HepG2 (cell line): ENCODE data around the gene MYH15.

Experiments used
- HNRNPLL ChIP-seq: fragments of 200-400 bp; formaldehyde crosslinking; IDR thresholded peaks from 2 replicates; pipeline ENCODE4 v1.6.1; 2017; ENCODE audit warnings: mild to moderate bottlenecking, low read depth, low read length; ENCODE audit not compliant: poor library complexity, severe bottlenecking
- JUND ChIP-seq: sonication (generic); formaldehyde crosslinking; IDR thresholded peaks from 2 replicates; pipeline ENCODE4 v1.8.0; 2022; ENCODE audit warnings: mild to moderate bottlenecking, missing genetic modification reagents
- KMT2B ChIP-seq: IDR thresholded peaks from 2 replicates; pipeline ENCODE4 v1.6.1; 2016; ENCODE audit warnings: missing genetic modification reagents, missing compliant biosample characterization
- NR3C1 ChIP-seq: sonication (generic); formaldehyde crosslinking; IDR thresholded peaks from 2 replicates; pipeline ENCODE4 v1.4.0; 2020; ENCODE audit warnings: missing genetic modification reagents
- SMC3 ChIP-seq: IDR thresholded peaks from 2 replicates; pipeline ENCODE4 v1.6.1; 2011; ENCODE audit warnings: low read length, improper control_type of control experiment
- ZNF225 ChIP-seq: sonication (generic); formaldehyde crosslinking; IDR thresholded peaks from 2 replicates; pipeline ENCODE4 v1.4.0; 2020; ENCODE audit warnings: mild to moderate bottlenecking, missing genetic modification reagents
- ZNF615 ChIP-seq: sonication (generic); formaldehyde crosslinking; IDR thresholded peaks from 2 replicates; pipeline ENCODE4 v1.5.0; 2020; ENCODE audit warnings: mild to moderate bottlenecking, missing genetic modification reagents, borderline replicate concordance
- ZNF737 ChIP-seq: sonication (generic); formaldehyde crosslinking; IDR thresholded peaks from 2 replicates; pipeline ENCODE4 v1.5.0; 2020; ENCODE audit warnings: missing genetic modification reagents, mild to moderate bottlenecking, borderline replicate concordance
- ZNF850 ChIP-seq: sonication (generic); formaldehyde crosslinking; conservative IDR thresholded peaks from 2 replicates; pipeline ENCODE4 v1.9.0; 2021; ENCODE audit warnings: mild to moderate bottlenecking, missing genetic modification reagents
- ZSCAN29 ChIP-seq: sonication (generic); formaldehyde crosslinking; conservative IDR thresholded peaks from 2 replicates; pipeline ENCODE4 v1.4.0; 2020; ENCODE audit warnings: mild to moderate bottlenecking, missing genetic modification reagents
- TF ChIP-seq, protein P1 (sequence below): IDR thresholded peaks from 2 replicates; pipeline ENCODE4 v1.6.1; 2016; ENCODE audit warnings: missing compliant biosample characterization, missing genetic modification reagents, borderline replicate concordance
- TF ChIP-seq, protein P2 (sequence below): sonication (generic); formaldehyde crosslinking; IDR thresholded peaks from 2 replicates; pipeline ENCODE4 v1.5.0; 2020; ENCODE audit warnings: mild to moderate bottlenecking, missing genetic modification reagents, moderate library complexity

DNA sequence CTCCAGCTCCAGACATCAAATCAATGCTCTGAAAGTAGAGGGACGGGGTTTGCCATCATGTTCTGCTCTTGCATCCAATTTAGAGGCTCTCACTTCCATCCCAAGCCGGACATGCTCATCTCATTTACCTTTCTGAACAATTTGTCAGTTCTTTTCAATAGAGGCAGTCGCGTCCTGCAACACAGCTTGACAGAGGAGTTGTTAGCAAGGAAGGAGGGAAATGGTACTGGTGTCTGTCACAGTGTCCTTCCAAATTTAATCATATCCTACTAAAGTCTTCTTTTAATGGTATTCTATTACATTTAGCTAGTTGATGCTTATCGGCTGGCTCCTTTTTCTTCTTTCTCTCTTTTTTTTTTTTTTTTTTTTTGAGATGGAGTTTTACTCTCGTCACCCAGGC lies 168.5 kb downstream of the MYH15 start:
- TF ChIP-seq, protein P1, sequence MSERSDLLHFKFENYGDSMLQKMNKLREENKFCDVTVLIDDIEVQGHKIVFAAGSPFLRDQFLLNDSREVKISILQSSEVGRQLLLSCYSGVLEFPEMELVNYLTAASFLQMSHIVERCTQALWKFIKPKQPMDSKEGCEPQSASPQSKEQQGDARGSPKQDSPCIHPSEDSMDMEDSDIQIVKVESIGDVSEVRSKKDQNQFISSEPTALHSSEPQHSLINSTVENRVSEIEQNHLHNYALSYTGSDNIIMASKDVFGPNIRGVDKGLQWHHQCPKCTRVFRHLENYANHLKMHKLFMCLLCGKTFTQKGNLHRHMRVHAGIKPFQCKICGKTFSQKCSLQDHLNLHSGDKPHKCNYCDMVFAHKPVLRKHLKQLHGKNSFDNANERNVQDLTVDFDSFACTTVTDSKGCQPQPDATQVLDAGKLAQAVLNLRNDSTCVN, result no peak
- no peak for TF ChIP-seq ZNF225 (CRISPR knock-in tag)
- no peak for TF ChIP-seq ZNF850 (CRISPR knock-in tag)
- TF ChIP-seq HNRNPLL, result no peak
- TF ChIP-seq ZNF615 (CRISPR knock-in tag), result no peak
- TF ChIP-seq ZNF737, result no peak
- TF ChIP-seq JUND (CRISPR knock-in tag), result no peak
- TF ChIP-seq, protein P2, sequence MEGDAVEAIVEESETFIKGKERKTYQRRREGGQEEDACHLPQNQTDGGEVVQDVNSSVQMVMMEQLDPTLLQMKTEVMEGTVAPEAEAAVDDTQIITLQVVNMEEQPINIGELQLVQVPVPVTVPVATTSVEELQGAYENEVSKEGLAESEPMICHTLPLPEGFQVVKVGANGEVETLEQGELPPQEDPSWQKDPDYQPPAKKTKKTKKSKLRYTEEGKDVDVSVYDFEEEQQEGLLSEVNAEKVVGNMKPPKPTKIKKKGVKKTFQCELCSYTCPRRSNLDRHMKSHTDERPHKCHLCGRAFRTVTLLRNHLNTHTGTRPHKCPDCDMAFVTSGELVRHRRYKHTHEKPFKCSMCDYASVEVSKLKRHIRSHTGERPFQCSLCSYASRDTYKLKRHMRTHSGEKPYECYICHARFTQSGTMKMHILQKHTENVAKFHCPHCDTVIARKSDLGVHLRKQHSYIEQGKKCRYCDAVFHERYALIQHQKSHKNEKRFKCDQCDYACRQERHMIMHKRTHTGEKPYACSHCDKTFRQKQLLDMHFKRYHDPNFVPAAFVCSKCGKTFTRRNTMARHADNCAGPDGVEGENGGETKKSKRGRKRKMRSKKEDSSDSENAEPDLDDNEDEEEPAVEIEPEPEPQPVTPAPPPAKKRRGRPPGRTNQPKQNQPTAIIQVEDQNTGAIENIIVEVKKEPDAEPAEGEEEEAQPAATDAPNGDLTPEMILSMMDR, result no peak
- no peak for TF ChIP-seq NR3C1
- no peak for TF ChIP-seq ZSCAN29 (CRISPR knock-in tag)
- TF ChIP-seq SMC3, result no peak
- no peak for TF ChIP-seq KMT2B (CRISPR knock-in tag)
